Gastrocnemius medialis (tissue), 4 donors: ENCODE data around the gene ZNF697. TPM values are rescaled to one million over a fixed set of nuclear protein-coding genes. Genes with fewer than 3 reads are reported as not detected.

Experiments used
- ATAC-seq, 2 donors: fragments of 150-250 bp; one replicate each; pipeline ENCODE4 v1.9.1; 2016
- DNase-seq, 2 donors: peaks; one replicate each; pipeline ENCODE4 v3.0.0-alpha.2; 2019
- H3K27ac ChIP-seq, 4 donors: fragments of 200-600 bp; sonication (generic); 1 replicate in 1 of 4; 2 replicates in 3 of 4; pipeline ENCODE4 v1.5.1; 2016 to 2018; ENCODE audit warnings: mild to moderate bottlenecking in 2 of 4, moderate library complexity in 1 of 4
- H3K27me3 ChIP-seq, 3 donors: fragments of 200-600 bp; sonication (generic) in 2 of 3; 1 replicate in 1 of 3; 2 replicates in 2 of 3; pipeline versions ENCODE4 v1.5.1 to v1.6.0; 2016 to 2019; ENCODE audit warnings: mild to moderate bottlenecking in 1 of 3, moderate library complexity in 1 of 3
- H3K36me3 ChIP-seq, 2 donors: fragments of 200-600 bp; sonication (generic) in 1 of 2; one replicate each; pipeline ENCODE4 v1.5.1; 2017 to 2018
- H3K4me1 ChIP-seq, 2 donors: fragments of 200-600 bp; sonication (generic) in 1 of 2; one replicate each; pipeline ENCODE4 v1.5.1; 2016 to 2017; ENCODE audit warnings: mild to moderate bottlenecking in 2 of 2
- H3K4me3 ChIP-seq, 4 donors: fragments of 200-600 bp; sonication (generic) in 3 of 4; 1 replicate in 1 of 4; 2 replicates in 3 of 4; pipeline ENCODE4 v1.5.1; 2016 to 2019; ENCODE audit warnings: mild to moderate bottlenecking in 2 of 4
- H3K9me3 ChIP-seq, 3 donors: fragments of 200-600 bp; sonication (generic) in 2 of 3; 1 replicate in 1 of 3; 2 replicates in 2 of 3; pipeline ENCODE4 v1.5.1; 2016 to 2019
- POLR2A ChIP-seq, 2 donors: fragments of 450-650 bp; IDR thresholded peaks; one replicate each; pipeline ENCODE4 v1.6.1; 2017; ENCODE audit warnings: antibody characterized with exemption in 2 of 2, mild to moderate bottlenecking in 2 of 2, moderate library complexity in 2 of 2
- in situ Hi-C, 4 donors: fragments of 200-750 bp; cut with MboI; loops; one replicate each; pipeline versions ENCODE4 v1.15.0 to v1.8.0; 2017; ENCODE audit warnings: low sequenced_read_pairs in 4 of 4
- intact Hi-C: fragments of 100-400 bp; cut with DNase I; formaldehyde crosslinking; loops from one replicate; pipeline ENCODE4 v1.15.1; 2023; ENCODE audit warnings: low total_unique reads
- total RNA-seq, 4 donors: library from RNA; depleted of rRNA; stranded (reverse); fragments of >200 nt; gene quantifications; one replicate each; pipeline versions ENCODE4 v1.1.0 to v1.2.3, GENCODE V29; 2016
- TF ChIP-seq, protein P1 (sequence below), 5 experiments: fragments of 450-650 bp in 3 of 5; fragments of 200-600 bp in 2 of 5; sonication (generic) in 2 of 5; IDR thresholded peaks in 4 of 5; conservative IDR thresholded peaks in 1 of 5; 1 replicate in 4 of 5; 2 replicates in 1 of 5; pipeline ENCODE4 v1.5.1; 2016 to 2019; ENCODE audit warnings: antibody characterized with exemption in 5 of 5, mild to moderate bottlenecking in 3 of 5, moderate library complexity in 3 of 5

ZNF697 gene
- total RNA-seq, 4 donors from 2014 or later: 1.4 to 3.1 (median 2.9) TPM

- no peak for DNase-seq
- no peak for TF ChIP-seq POLR2A (IDR thresholded peaks at IDR 0.05)
- H3K36me3 ChIP-seq: no peaks in the 10 kb centered on the region
- no peaks in the 10 kb centered on the region for H3K27me3 ChIP-seq
- H3K4me1 ChIP-seq: peaks cover 5 to 10% of the 10 kb centered on the region in 2 donors
- no peak for ATAC-seq
- intact Hi-C loops: loop anchor here (2.0 to 5.0 kb wide), 3 partner anchors 18 to 36 kb away; no protein-coding TSS in a partner anchor
- peak overlapping the region; percentile 82 to 93 (median 88) for H3K27ac ChIP-seq
- no peaks in the 10 kb centered on the region for H3K9me3 ChIP-seq
- in situ Hi-C loops: no loop called here
- peak overlapping the region; percentile 71 to 95 (median 83) for H3K4me3 ChIP-seq
Measured at GRCh38 chr1:119648620-119649004, 546 bp upstream of the ZNF697 start.

DNA sequence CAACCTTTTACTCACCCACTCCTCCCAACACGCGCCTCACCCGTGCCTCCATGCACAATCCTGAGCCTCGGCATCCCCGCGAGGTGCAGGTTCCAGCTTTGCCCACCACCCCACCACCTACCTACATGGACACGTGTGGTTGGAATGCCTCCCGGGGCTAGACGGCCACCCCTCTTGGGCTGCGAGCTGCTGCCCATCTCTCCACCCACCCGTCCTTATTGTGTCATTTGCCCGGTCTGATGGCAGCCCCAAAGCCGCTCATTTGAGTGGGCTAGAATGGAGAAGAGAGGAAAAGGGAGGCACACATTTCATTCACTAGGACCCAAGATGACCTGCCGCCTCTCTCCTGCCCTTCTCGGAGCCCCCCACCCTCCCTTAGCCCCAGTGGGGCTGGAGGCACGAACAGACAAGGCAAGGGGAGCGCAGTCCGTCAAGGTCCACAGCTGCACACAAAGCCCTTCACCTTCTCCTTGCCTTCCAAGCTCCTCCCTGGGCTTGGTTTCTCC is 785 bp downstream of the ZNF697 start:
- H3K27me3 ChIP-seq: no peaks in the 10 kb centered on the region
- peak overlapping the region; percentile 71 to 95 (median 83) for H3K4me3 ChIP-seq
- intact Hi-C loops: loop anchor here (5.0 kb wide), 1 partner anchor 35 kb away; no protein-coding TSS in a partner anchor
- H3K27ac ChIP-seq: peak overlapping the region; percentile 82 to 93 (median 88)
- in situ Hi-C loops: no loop called here
- DNase-seq (no peak), ATAC-seq (peak; percentile 8 to 19)
- no peaks in the 10 kb centered on the region for H3K9me3 ChIP-seq
- TF ChIP-seq POLR2A (IDR thresholded peaks at IDR 0.05): no peak
- TF ChIP-seq, protein P1, sequence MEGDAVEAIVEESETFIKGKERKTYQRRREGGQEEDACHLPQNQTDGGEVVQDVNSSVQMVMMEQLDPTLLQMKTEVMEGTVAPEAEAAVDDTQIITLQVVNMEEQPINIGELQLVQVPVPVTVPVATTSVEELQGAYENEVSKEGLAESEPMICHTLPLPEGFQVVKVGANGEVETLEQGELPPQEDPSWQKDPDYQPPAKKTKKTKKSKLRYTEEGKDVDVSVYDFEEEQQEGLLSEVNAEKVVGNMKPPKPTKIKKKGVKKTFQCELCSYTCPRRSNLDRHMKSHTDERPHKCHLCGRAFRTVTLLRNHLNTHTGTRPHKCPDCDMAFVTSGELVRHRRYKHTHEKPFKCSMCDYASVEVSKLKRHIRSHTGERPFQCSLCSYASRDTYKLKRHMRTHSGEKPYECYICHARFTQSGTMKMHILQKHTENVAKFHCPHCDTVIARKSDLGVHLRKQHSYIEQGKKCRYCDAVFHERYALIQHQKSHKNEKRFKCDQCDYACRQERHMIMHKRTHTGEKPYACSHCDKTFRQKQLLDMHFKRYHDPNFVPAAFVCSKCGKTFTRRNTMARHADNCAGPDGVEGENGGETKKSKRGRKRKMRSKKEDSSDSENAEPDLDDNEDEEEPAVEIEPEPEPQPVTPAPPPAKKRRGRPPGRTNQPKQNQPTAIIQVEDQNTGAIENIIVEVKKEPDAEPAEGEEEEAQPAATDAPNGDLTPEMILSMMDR (IDR thresholded peaks at IDR 0.05 in 4 of 5, conservative IDR thresholded peaks at IDR 0.05 in 1 of 5): no peak
- H3K4me1 ChIP-seq: peaks cover 5 to 10% of the 10 kb centered on the region in 2 donors
- H3K36me3 ChIP-seq: no peaks in the 10 kb centered on the region

- Histone ChIP-seq H3K27me3 (no peaks in the 10 kb centered on the region), H3K4me1 (peaks cover 5 to 10% of the 10 kb centered on the region in 2 donors), H3K36me3 (no peaks in the 10 kb centered on the region), H3K27ac (no peak overlapping the region), H3K4me3 (peak overlapping the region; percentile 71 to 95 (median 83)), H3K9me3 (no peaks in the 10 kb centered on the region)
- in situ Hi-C loops (no loop called here), intact Hi-C loops (loop anchor here (5.0 kb wide), 1 partner anchor 34 kb away; no protein-coding TSS in a partner anchor)
- ATAC-seq (no peak), DNase-seq (no peak)
- no peak for TF ChIP-seq POLR2A (IDR thresholded peaks at IDR 0.05)
- TF ChIP-seq, protein P1 (IDR thresholded peaks at IDR 0.05 in 4 of 5, conservative IDR thresholded peaks at IDR 0.05 in 1 of 5): no peak
Measured at GRCh38 chr1:119646521-119647227, 1.4 kb downstream of the ZNF697 start.

DNA sequence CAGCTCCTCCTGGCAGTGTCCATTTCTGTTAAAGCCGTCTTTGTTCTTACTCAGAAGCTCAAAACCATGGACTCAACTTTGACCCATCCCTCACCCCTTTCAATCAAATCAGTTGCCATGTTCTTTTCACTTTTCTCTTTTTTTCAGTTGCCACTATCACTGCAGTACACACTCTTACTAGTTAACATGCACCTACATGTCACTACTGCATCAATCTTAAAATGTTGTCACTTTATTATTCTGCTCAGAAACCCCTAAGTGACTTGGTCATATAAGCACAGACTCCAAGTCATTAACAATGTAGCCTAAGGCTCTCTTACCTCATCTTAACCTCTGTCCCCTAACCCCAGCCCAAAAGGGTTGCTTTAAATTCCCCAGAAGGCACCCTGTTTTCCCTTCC is 9.0 kb downstream of the ZNF697 start:
- intact Hi-C loops (no loop called here), in situ Hi-C loops (no loop called here)
- TF ChIP-seq POLR2A (IDR thresholded peaks at IDR 0.05): no peak
- TF ChIP-seq, protein P1 (IDR thresholded peaks at IDR 0.05 in 4 of 5, conservative IDR thresholded peaks at IDR 0.05 in 1 of 5): no peak
- no peak overlapping the region for H3K4me3 ChIP-seq
- H3K4me1 ChIP-seq: peaks cover 9 to 14% of the 10 kb centered on the region in 2 donors
- H3K27ac ChIP-seq: no peak overlapping the region
- DNase-seq: no peak
- H3K36me3 ChIP-seq: no peaks in the 10 kb centered on the region
- no peak for ATAC-seq
- H3K9me3 ChIP-seq: no peaks in the 10 kb centered on the region
- H3K27me3 ChIP-seq: no peaks in the 10 kb centered on the region

DNA sequence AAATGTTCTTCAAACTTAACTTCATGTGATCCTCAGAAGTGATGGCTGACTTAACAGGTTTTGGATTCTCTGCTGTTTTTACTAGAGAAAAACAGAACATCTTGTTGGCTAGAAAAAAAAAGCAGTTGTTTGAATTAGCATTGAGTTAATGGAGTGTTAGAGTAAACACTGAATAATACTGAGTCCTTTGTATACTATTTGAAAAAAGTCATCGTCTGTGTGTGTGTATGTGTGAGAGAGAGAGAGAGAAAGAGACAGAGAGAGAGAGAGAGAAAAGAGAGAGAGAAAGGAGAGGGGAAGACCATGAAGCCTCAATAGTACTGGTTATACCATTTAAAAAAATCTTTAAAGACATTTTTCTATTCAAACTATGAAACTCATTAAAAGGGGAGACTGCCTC is 10.4 kb downstream of the ZNF697 start:
- H3K27me3 ChIP-seq: no peaks in the 10 kb centered on the region
- H3K27ac ChIP-seq: no peak overlapping the region
- TF ChIP-seq POLR2A (IDR thresholded peaks at IDR 0.05): no peak
- TF ChIP-seq, protein P1 (IDR thresholded peaks at IDR 0.05 in 4 of 5, conservative IDR thresholded peaks at IDR 0.05 in 1 of 5): no peak
- H3K9me3 ChIP-seq: no peaks in the 10 kb centered on the region
- intact Hi-C loops (no loop called here), in situ Hi-C loops (no loop called here)
- H3K4me1 ChIP-seq: peaks cover 15 to 26% of the 10 kb centered on the region in 2 donors
- ATAC-seq: no peak
- H3K4me3 ChIP-seq: no peak overlapping the region
- no peak for DNase-seq
- no peaks in the 10 kb centered on the region for H3K36me3 ChIP-seq
